Peyer's patch (tissue), 4 donors: ENCODE results near the gene PRR5L.

ENCODE experiments used
- CTCF ChIP-seq, 6 experiments: fragments of 450-650 bp in 4 of 6; fragments of 200-600 bp in 2 of 6; sonication (generic) in 1 of 6; IDR thresholded peaks; one replicate each; pipeline ENCODE4 v1.5.1; 2017 to 2019; ENCODE audit warnings: antibody characterized with exemption in 6 of 6, mild to moderate bottlenecking in 3 of 6, moderate library complexity in 1 of 6
- POLR2A ChIP-seq, 2 donors: fragments of 450-650 bp; IDR thresholded peaks; one replicate each; pipeline ENCODE4 v1.5.1; 2017; ENCODE audit warnings: antibody characterized with exemption in 2 of 2, mild to moderate bottlenecking in 2 of 2, moderate library complexity in 2 of 2

GRCh38 chr11:36328966-36329673, 33.0 kb downstream of the PRR5L start:
- TF ChIP-seq POLR2A (IDR thresholded peaks at IDR 0.05) (no peak), CTCF (IDR thresholded peaks at IDR 0.05) (no peak)
